ENCODE results near the gene OR2T10. TPM values are rescaled to one million over a fixed set of nuclear protein-coding genes. Genes with fewer than 3 reads are reported as not detected.
"Not testable (repeated sequence)": the region's sequence is repeated elsewhere in the genome, so short reads cannot be mapped to it uniquely, and the experiment has no call there.

Gene OR2T10
- total and polyA plus RNA-seq, 10 of the 15 experiments (the other 5 are each of a cell fraction or from before 2014, with no cell fraction given), result not detected

DNA sequence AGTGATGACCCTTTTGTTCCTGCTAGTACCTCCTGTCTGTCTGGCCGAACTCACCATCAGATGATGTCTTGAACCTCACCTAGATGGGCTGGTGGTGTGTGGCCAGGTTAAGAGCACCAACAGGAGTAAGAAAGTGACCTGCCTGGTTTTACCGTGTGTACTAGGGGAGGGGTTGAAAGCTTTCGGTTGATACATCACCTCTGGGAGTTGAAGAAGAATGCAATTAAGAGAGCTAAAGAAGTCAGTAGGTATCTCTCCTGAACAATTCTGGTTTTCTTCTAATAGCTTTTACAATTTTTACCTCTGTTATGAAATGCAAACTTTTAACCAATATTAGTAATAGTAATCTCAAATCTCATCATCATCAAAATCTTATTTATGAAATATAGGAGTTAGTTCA lies 34.8 kb downstream of the OR2T10 start, which contains the start of gene OR2T29:
Gene OR2T29, minus strand, starts transcription at position 101 of the 400 bp plus-strand sequence. CDS start 3,281 bp downstream, outside the sequence.
- RAD21 ChIA-PET (ENCODE audit: unreplicated experiment); H3K9ac ChIP-seq (ENCODE audit: control insufficient read depth, insufficient read depth, low read length); FAIRE-seq; in situ Hi-C loops (cut with MboI); BruUV-seq (replicated peaks); H3K27me3 ChIP-seq (replicated peaks in 1 of 2; ENCODE audit: control insufficient read depth in 2 of 2, insufficient read depth in 2 of 2, low read length in 1 of 2); H4K20me1 ChIP-seq (ENCODE audit: control insufficient read depth, insufficient read depth); H3K9me3 ChIP-seq (replicated peaks; ENCODE audit: control insufficient read depth, insufficient read depth, low read length); H3K4me3 ChIP-seq; SMC1A ChIA-PET (ENCODE audit: uncharacterized antibody, unreplicated experiment); H3K4me1 ChIP-seq (ENCODE audit: control insufficient read depth, insufficient read depth, low read length); H3K79me2 ChIP-seq (ENCODE audit: control insufficient read depth, insufficient read depth, low read length); H3K4me2 ChIP-seq (ENCODE audit: control insufficient read depth, insufficient read depth); ATAC-seq; H3K27ac ChIP-seq (ENCODE audit: control insufficient read depth, insufficient read depth); POLR2A ChIA-PET; CTCF ChIA-PET; H3K36me3 ChIP-seq (ENCODE audit: control insufficient read depth in 2 of 2, insufficient read depth in 2 of 2, low read length in 1 of 2); DNase-seq (ENCODE audit: low read depth, low spot score); H2AFZ ChIP-seq (ENCODE audit: control insufficient read depth, low read depth, low read length); intact Hi-C loops (cut with micrococcal nuclease; ENCODE audit: unreplicated experiment): not testable (repeated sequence)
- no CpG with 5 or more reads among the region's 3 CpGs for WGBS (ENCODE audit: insufficient coverage, insufficient replicate concordance, low lambda C conversion rate, missing lambda C conversion rate)

DNA sequence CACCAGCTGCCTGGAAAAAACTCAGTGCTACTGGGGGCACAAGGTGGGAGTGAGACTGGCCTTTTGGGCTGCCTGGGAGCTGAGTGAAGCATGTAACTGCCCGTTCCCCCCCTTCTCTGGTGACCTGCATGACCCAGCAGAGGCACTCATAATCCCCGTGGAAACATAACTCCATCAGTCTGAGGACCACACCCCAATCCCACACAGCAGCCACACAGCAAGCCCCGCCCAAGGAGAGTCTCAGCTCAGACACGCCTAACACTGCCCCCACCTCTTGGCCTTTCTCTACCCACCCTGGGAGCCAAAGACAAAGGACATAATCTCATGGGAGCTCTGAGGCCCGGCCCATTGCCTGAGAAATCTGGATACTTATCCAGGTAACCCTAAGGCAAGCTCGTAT lies 46.5 kb downstream of the OR2T10 start:
- H3K79me2 ChIP-seq (ENCODE audit: control insufficient read depth, insufficient read depth, low read length); RAD21 ChIA-PET (ENCODE audit: unreplicated experiment); SMC1A ChIA-PET (ENCODE audit: uncharacterized antibody, unreplicated experiment); BruUV-seq (replicated peaks); H2AFZ ChIP-seq (ENCODE audit: control insufficient read depth, low read depth, low read length); H4K20me1 ChIP-seq (ENCODE audit: control insufficient read depth, insufficient read depth); intact Hi-C loops (cut with micrococcal nuclease; ENCODE audit: unreplicated experiment); FAIRE-seq; H3K36me3 ChIP-seq (ENCODE audit: control insufficient read depth in 2 of 2, insufficient read depth in 2 of 2, low read length in 1 of 2); H3K27ac ChIP-seq (ENCODE audit: control insufficient read depth, insufficient read depth); POLR2A ChIA-PET; CTCF ChIA-PET; H3K9me3 ChIP-seq (replicated peaks; ENCODE audit: control insufficient read depth, insufficient read depth, low read length); H3K4me2 ChIP-seq (ENCODE audit: control insufficient read depth, insufficient read depth); H3K4me1 ChIP-seq (ENCODE audit: control insufficient read depth, insufficient read depth, low read length); in situ Hi-C loops (cut with MboI); DNase-seq (ENCODE audit: low read depth, low spot score); H3K9ac ChIP-seq (ENCODE audit: control insufficient read depth, insufficient read depth, low read length); H3K27me3 ChIP-seq (replicated peaks in 1 of 2; ENCODE audit: control insufficient read depth in 2 of 2, insufficient read depth in 2 of 2, low read length in 1 of 2); H3K4me3 ChIP-seq: not testable (repeated sequence)
- WGBS (ENCODE audit: insufficient coverage, insufficient replicate concordance, low lambda C conversion rate, missing lambda C conversion rate), result no CpG with 5 or more reads among the region's 6 CpGs
- ATAC-seq, result peak; percentile 18

DNA sequence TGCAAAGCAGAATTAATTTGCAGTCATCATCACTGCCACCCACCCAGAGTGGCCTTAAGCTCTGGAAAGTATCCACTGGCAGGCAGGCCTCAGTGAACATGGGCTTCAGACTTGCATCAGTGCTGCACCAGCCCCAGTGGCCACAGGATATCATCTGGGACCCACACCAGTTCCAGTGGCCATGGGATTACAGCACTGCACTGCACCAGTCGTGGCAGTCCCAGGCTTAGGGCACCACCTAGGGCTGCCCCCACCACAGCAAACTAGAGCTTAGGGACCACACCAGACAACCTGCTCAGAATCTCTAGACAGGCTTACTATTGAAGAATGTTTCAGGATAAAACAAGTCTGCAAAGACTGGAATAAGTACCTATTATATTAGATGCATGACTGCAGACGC lies 50.1 kb downstream of the OR2T10 start:
- H4K20me1 ChIP-seq (ENCODE audit: control insufficient read depth, insufficient read depth); H3K27me3 ChIP-seq (replicated peaks in 1 of 2; ENCODE audit: control insufficient read depth in 2 of 2, insufficient read depth in 2 of 2, low read length in 1 of 2); RAD21 ChIA-PET (ENCODE audit: unreplicated experiment); H3K4me2 ChIP-seq (ENCODE audit: control insufficient read depth, insufficient read depth); FAIRE-seq; intact Hi-C loops (cut with micrococcal nuclease; ENCODE audit: unreplicated experiment); CTCF ChIA-PET; H3K79me2 ChIP-seq (ENCODE audit: control insufficient read depth, insufficient read depth, low read length); DNase-seq (ENCODE audit: low read depth, low spot score); H3K4me1 ChIP-seq (ENCODE audit: control insufficient read depth, insufficient read depth, low read length); H3K27ac ChIP-seq (ENCODE audit: control insufficient read depth, insufficient read depth); H2AFZ ChIP-seq (ENCODE audit: control insufficient read depth, low read depth, low read length); in situ Hi-C loops (cut with MboI); H3K9ac ChIP-seq (ENCODE audit: control insufficient read depth, insufficient read depth, low read length); H3K9me3 ChIP-seq (replicated peaks; ENCODE audit: control insufficient read depth, insufficient read depth, low read length); H3K4me3 ChIP-seq; POLR2A ChIA-PET; H3K36me3 ChIP-seq (ENCODE audit: control insufficient read depth in 2 of 2, insufficient read depth in 2 of 2, low read length in 1 of 2); SMC1A ChIA-PET (ENCODE audit: uncharacterized antibody, unreplicated experiment): not testable (repeated sequence)
- BruUV-seq (replicated peaks), result TSS peak; percentile 33
- WGBS (ENCODE audit: insufficient coverage, insufficient replicate concordance, low lambda C conversion rate, missing lambda C conversion rate), result no CpG with 5 or more reads among the region's 2 CpGs
- ATAC-seq, result peak; percentile 64

Small RNAs within 50 kb of the gene (small RNA-seq; reads per million reads assigned to genes)
- not detected for gene RF00019

Other genes starting within 250 kb of the OR2T10 start
Only the 7 nearest of the 17 such genes appear.
- gene OR2G6, start 89.6 kb downstream of the OR2T10 start, total RNA-seq (2014; rRNA removed), result 1.4 and 2.2 TPM in 2 replicates
- gene OR2G6, start 89.6 kb downstream of the OR2T10 start, total RNA-seq (2014; rRNA removed; fragmentation: Illumina TruSeq; extraction: Trizol), result 1.8 and 2.4 TPM in 2 replicates
- 0.77 and 1.1 TPM in 2 replicates for gene OR2G6, start 89.6 kb downstream of the OR2T10 start, total RNA-seq (2021)
- 1.9 and 2.6 TPM in 2 replicates for gene OR2G6, start 89.6 kb downstream of the OR2T10 start, polyA plus RNA-seq (2011; rRNA removed)
- 0.41 and 0.44 TPM in 2 replicates for gene OR2G6, start 89.6 kb downstream of the OR2T10 start, polyA plus RNA-seq (2014; fragmentation: Illumina TruSeq; extraction: Trizol)
- gene OR2G6, start 89.6 kb downstream of the OR2T10 start, polyA plus RNA-seq (2014; fragmentation: Nextera tagmentation; extraction: Ambion mirVana), result under 1 TPM; 0.27 to 0.50 TPM
- gene OR2G6, start 89.6 kb downstream of the OR2T10 start, polyA plus RNA-seq (2014; rRNA removed), result 0.27 and 0.69 TPM in 2 replicates
- gene OR2G6, start 89.6 kb downstream of the OR2T10 start, polyA plus RNA-seq (2016; fragmentation: Nextera tagmentation; extraction: Ambion mirVana), result under 1 TPM; 0.21 to 0.74 TPM
- 3.5 and 9.4 TPM in 2 replicates for gene OR2T29, start 34.9 kb downstream of the OR2T10 start, total RNA-seq (2014; rRNA removed)
- gene OR2T29, start 34.9 kb downstream of the OR2T10 start, total RNA-seq (2014; rRNA removed; fragmentation: Illumina TruSeq; extraction: Trizol), result 4.2 and 5.4 TPM in 2 replicates
- gene OR2T29, start 34.9 kb downstream of the OR2T10 start, total RNA-seq (2021), result 3.4 and 4.6 TPM in 2 replicates
- gene OR2T29, start 34.9 kb downstream of the OR2T10 start, polyA plus RNA-seq (2011; rRNA removed), result 5.8 and 10.2 TPM in 2 replicates
- gene OR2T29, start 34.9 kb downstream of the OR2T10 start, polyA plus RNA-seq (2014; fragmentation: Illumina TruSeq; extraction: Trizol), result 0.49 and 1.5 TPM in 2 replicates
- 1 to 10 TPM in 1 of 2 experiments, under 1 TPM in 1; 0.49 to 1.3 TPM for gene OR2T29, start 34.9 kb downstream of the OR2T10 start, polyA plus RNA-seq (2014; fragmentation: Nextera tagmentation; extraction: Ambion mirVana)
- gene OR2T29, start 34.9 kb downstream of the OR2T10 start, polyA plus RNA-seq (2014; rRNA removed), result 0.22 and 1.0 TPM in 2 replicates
- 1 to 10 TPM; 1.2 to 1.3 TPM for gene OR2T29, start 34.9 kb downstream of the OR2T10 start, polyA plus RNA-seq (2016; fragmentation: Nextera tagmentation; extraction: Ambion mirVana)
- gene OR2T34, start 22.9 kb downstream of the OR2T10 start, total RNA-seq (2014; rRNA removed), result 0.56 and 1.0 TPM in 2 replicates
- 0.36 and 0.60 TPM in 2 replicates for gene OR2T34, start 22.9 kb downstream of the OR2T10 start, total RNA-seq (2014; rRNA removed; fragmentation: Illumina TruSeq; extraction: Trizol)
- gene OR2T34, start 22.9 kb downstream of the OR2T10 start, total RNA-seq (2021), result 0.64 and 1.0 TPM in 2 replicates
- 1.5 and 2.7 TPM in 2 replicates for gene OR2T34, start 22.9 kb downstream of the OR2T10 start, polyA plus RNA-seq (2011; rRNA removed)
- gene OR2T34, start 22.9 kb downstream of the OR2T10 start, polyA plus RNA-seq (2014; fragmentation: Illumina TruSeq; extraction: Trizol), result 0.40 and 1.9 TPM in 2 replicates
- gene OR2T34, start 22.9 kb downstream of the OR2T10 start, polyA plus RNA-seq (2014; fragmentation: Nextera tagmentation; extraction: Ambion mirVana), result under 1 TPM in 1 of 2 experiments, not detected in 1; 0.16 TPM
- gene OR2T34, start 22.9 kb downstream of the OR2T10 start, polyA plus RNA-seq (2014; rRNA removed), result 0.33 and 0.65 TPM in 2 replicates
- gene OR2T34, start 22.9 kb downstream of the OR2T10 start, polyA plus RNA-seq (2016; fragmentation: Nextera tagmentation; extraction: Ambion mirVana), result under 1 TPM in 1 of 2 experiments, not detected in 1; 0.28 TPM
- not detected in 2 replicates for gene OR2T11, start 37.4 kb upstream of the OR2T10 start, total RNA-seq (2014; rRNA removed)
- gene OR2T11, start 37.4 kb upstream of the OR2T10 start, total RNA-seq (2014; rRNA removed; fragmentation: Illumina TruSeq; extraction: Trizol), result not detected in 2 replicates
- gene OR2T11, start 37.4 kb upstream of the OR2T10 start, total RNA-seq (2021), result not detected in 2 replicates
- not detected in 2 replicates for gene OR2T11, start 37.4 kb upstream of the OR2T10 start, polyA plus RNA-seq (2011; rRNA removed)
- gene OR2T11, start 37.4 kb upstream of the OR2T10 start, polyA plus RNA-seq (2014; fragmentation: Illumina TruSeq; extraction: Trizol), result not detected in 2 replicates
- not detected for gene OR2T11, start 37.4 kb upstream of the OR2T10 start, polyA plus RNA-seq (2014; fragmentation: Nextera tagmentation; extraction: Ambion mirVana)
- not detected in 2 replicates for gene OR2T11, start 37.4 kb upstream of the OR2T10 start, polyA plus RNA-seq (2014; rRNA removed)
- not detected for gene OR2T11, start 37.4 kb upstream of the OR2T10 start, polyA plus RNA-seq (2016; fragmentation: Nextera tagmentation; extraction: Ambion mirVana)
- 0.22 and 0.68 TPM in 2 replicates for gene OR2T35, start 47.6 kb upstream of the OR2T10 start, total RNA-seq (2014; rRNA removed)
- gene OR2T35, start 47.6 kb upstream of the OR2T10 start, total RNA-seq (2014; rRNA removed; fragmentation: Illumina TruSeq; extraction: Trizol), result 0.89 and 0.97 TPM in 2 replicates
- 0.49 and 0.66 TPM in 2 replicates for gene OR2T35, start 47.6 kb upstream of the OR2T10 start, total RNA-seq (2021)
- 0.54 and 0.61 TPM in 2 replicates for gene OR2T35, start 47.6 kb upstream of the OR2T10 start, polyA plus RNA-seq (2011; rRNA removed)
- gene OR2T35, start 47.6 kb upstream of the OR2T10 start, polyA plus RNA-seq (2014; fragmentation: Illumina TruSeq; extraction: Trizol), result not detected in 2 replicates
- gene OR2T35, start 47.6 kb upstream of the OR2T10 start, polyA plus RNA-seq (2014; fragmentation: Nextera tagmentation; extraction: Ambion mirVana), result under 1 TPM in 1 of 2 experiments, not detected in 1; 0.03 TPM
- 0.08 and 0.15 TPM in 2 replicates for gene OR2T35, start 47.6 kb upstream of the OR2T10 start, polyA plus RNA-seq (2014; rRNA removed)
- under 1 TPM; 0.10 to 0.28 TPM for gene OR2T35, start 47.6 kb upstream of the OR2T10 start, polyA plus RNA-seq (2016; fragmentation: Nextera tagmentation; extraction: Ambion mirVana)
- 0.23 and 0.71 TPM in 2 replicates for gene OR2T27, start 57.8 kb upstream of the OR2T10 start, total RNA-seq (2014; rRNA removed)
- 0.22 and 0.32 TPM in 2 replicates for gene OR2T27, start 57.8 kb upstream of the OR2T10 start, total RNA-seq (2014; rRNA removed; fragmentation: Illumina TruSeq; extraction: Trizol)
- gene OR2T27, start 57.8 kb upstream of the OR2T10 start, total RNA-seq (2021), result 0.33 and 0.48 TPM in 2 replicates
- 0.18 TPM in 1 of 2 replicates, not detected in the other for gene OR2T27, start 57.8 kb upstream of the OR2T10 start, polyA plus RNA-seq (2011; rRNA removed)
- not detected in 2 replicates for gene OR2T27, start 57.8 kb upstream of the OR2T10 start, polyA plus RNA-seq (2014; fragmentation: Illumina TruSeq; extraction: Trizol)
- gene OR2T27, start 57.8 kb upstream of the OR2T10 start, polyA plus RNA-seq (2014; fragmentation: Nextera tagmentation; extraction: Ambion mirVana), result under 1 TPM in 1 of 2 experiments, not detected in 1; 0.13 TPM
- 0.17 TPM in 1 of 2 replicates, not detected in the other for gene OR2T27, start 57.8 kb upstream of the OR2T10 start, polyA plus RNA-seq (2014; rRNA removed)
- under 1 TPM in 1 of 2 experiments, not detected in 1; 0.24 TPM for gene OR2T27, start 57.8 kb upstream of the OR2T10 start, polyA plus RNA-seq (2016; fragmentation: Nextera tagmentation; extraction: Ambion mirVana)
- gene OR14I1, start 105.1 kb upstream of the OR2T10 start, total RNA-seq (2014; rRNA removed), result 0.62 and 0.65 TPM in 2 replicates
- 0.41 and 0.49 TPM in 2 replicates for gene OR14I1, start 105.1 kb upstream of the OR2T10 start, total RNA-seq (2014; rRNA removed; fragmentation: Illumina TruSeq; extraction: Trizol)
- gene OR14I1, start 105.1 kb upstream of the OR2T10 start, total RNA-seq (2021), result 0.37 and 1.1 TPM in 2 replicates
- 0.65 and 0.90 TPM in 2 replicates for gene OR14I1, start 105.1 kb upstream of the OR2T10 start, polyA plus RNA-seq (2011; rRNA removed)
- 1.0 and 3.1 TPM in 2 replicates for gene OR14I1, start 105.1 kb upstream of the OR2T10 start, polyA plus RNA-seq (2014; fragmentation: Illumina TruSeq; extraction: Trizol)
- gene OR14I1, start 105.1 kb upstream of the OR2T10 start, polyA plus RNA-seq (2014; fragmentation: Nextera tagmentation; extraction: Ambion mirVana), result 1 to 10 TPM in 1 of 2 experiments, under 1 TPM in 1; 0.68 to 1.5 TPM
- 0.20 and 1.0 TPM in 2 replicates for gene OR14I1, start 105.1 kb upstream of the OR2T10 start, polyA plus RNA-seq (2014; rRNA removed)
- gene OR14I1, start 105.1 kb upstream of the OR2T10 start, polyA plus RNA-seq (2016; fragmentation: Nextera tagmentation; extraction: Ambion mirVana), result under 1 TPM; 0.21 to 0.66 TPM